Coronary artery (tissue), 2 donors: ENCODE data around the gene KNTC1.

Experiments
- DNase-seq: peaks from one replicate; pipeline ENCODE4 v3.0.0-alpha.2; 2017; ENCODE audit warnings: low spot score
- H3K27ac ChIP-seq, 2 donors: fragments of 200-600 bp; sonication (generic); one replicate each; pipeline ENCODE4 v1.5.1; 2016 to 2019
- H3K4me3 ChIP-seq: fragments of 200-600 bp; sonication (generic); 2 replicates; pipeline ENCODE4 v1.5.1; 2016; ENCODE audit warnings: mild to moderate bottlenecking, moderate library complexity
- TF ChIP-seq, protein P1 (sequence below): fragments of 200-600 bp; sonication (generic); IDR thresholded peaks from one replicate; pipeline ENCODE4 v1.5.1; 2019; ENCODE audit warnings: antibody characterized with exemption

KNTC1 gene

GRCh38 chr12:122672515-122672914 lies 145.5 kb downstream of the KNTC1 start:
- no peak for DNase-seq
- TF ChIP-seq, protein P1, sequence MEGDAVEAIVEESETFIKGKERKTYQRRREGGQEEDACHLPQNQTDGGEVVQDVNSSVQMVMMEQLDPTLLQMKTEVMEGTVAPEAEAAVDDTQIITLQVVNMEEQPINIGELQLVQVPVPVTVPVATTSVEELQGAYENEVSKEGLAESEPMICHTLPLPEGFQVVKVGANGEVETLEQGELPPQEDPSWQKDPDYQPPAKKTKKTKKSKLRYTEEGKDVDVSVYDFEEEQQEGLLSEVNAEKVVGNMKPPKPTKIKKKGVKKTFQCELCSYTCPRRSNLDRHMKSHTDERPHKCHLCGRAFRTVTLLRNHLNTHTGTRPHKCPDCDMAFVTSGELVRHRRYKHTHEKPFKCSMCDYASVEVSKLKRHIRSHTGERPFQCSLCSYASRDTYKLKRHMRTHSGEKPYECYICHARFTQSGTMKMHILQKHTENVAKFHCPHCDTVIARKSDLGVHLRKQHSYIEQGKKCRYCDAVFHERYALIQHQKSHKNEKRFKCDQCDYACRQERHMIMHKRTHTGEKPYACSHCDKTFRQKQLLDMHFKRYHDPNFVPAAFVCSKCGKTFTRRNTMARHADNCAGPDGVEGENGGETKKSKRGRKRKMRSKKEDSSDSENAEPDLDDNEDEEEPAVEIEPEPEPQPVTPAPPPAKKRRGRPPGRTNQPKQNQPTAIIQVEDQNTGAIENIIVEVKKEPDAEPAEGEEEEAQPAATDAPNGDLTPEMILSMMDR = no peak

More at GRCh38 chr12:122672515-122672914, 145.5 kb downstream of the KNTC1 start:
- H3K4me3 ChIP-seq = no peak overlapping the region
- no peak overlapping the region for H3K27ac ChIP-seq
